GM19238 (cell line): ENCODE measurements around the gene OR4K1.
"Not testable (repeated sequence)": the region's sequence is repeated elsewhere in the genome, so short reads cannot be mapped to it uniquely, and the experiment has no call there.

Experiments
- DNase-seq: peaks from one replicate; pipeline ENCODE4 v3.0.0; 2011; ENCODE audit warnings: low spot score; ENCODE audit not compliant: insufficient read length

The OR4K1 gene

GRCh38 chr14:19930617-19931016, at the start of gene OR4K1:
TSS of gene OR4K1 (plus strand) at chr14:19930917. CDS start at chr14:19935667, 4,750 bp downstream.
- DNase-seq: no peak

GRCh38 chr14:19895282-19895681, 35.4 kb upstream of the OR4K1 start:
- DNase-seq: no peak

GRCh38 chr14:19900999-19901398, 29.7 kb upstream of the OR4K1 start:
- DNase-seq: no peak

- DNase-seq: no peak
These were observed 28.3 kb upstream of the OR4K1 start for GRCh38 chr14:19902409-19902808.

GRCh38 chr14:19906665-19907064, 24.1 kb upstream of the OR4K1 start:
- no peak for DNase-seq

GRCh38 chr14:19911114-19911513, 19.6 kb upstream of the OR4K1 start:
- DNase-seq: no peak

GRCh38 chr14:19917243-19917642, 13.5 kb upstream of the OR4K1 start:
- DNase-seq: no peak

- no peak for DNase-seq
These were observed 12.7 kb upstream of the OR4K1 start for GRCh38 chr14:19917955-19918518.

- no peak for DNase-seq
These were observed 12.0 kb upstream of the OR4K1 start for GRCh38 chr14:19918553-19919264.

GRCh38 chr14:19920021-19920657, 10.6 kb upstream of the OR4K1 start, which contains the start of gene OR4K5:
TSS of gene OR4K5 (plus strand) at chr14:19920607. CDS start at chr14:19920607, 0 bp downstream.
- no peak for DNase-seq

GRCh38 chr14:19941668-19942067, 11.0 kb downstream of the OR4K1 start:
- no peak for DNase-seq

- no peak for DNase-seq
These were observed 16.8 kb downstream of the OR4K1 start for GRCh38 chr14:19947413-19948090.

GRCh38 chr14:19949218-19949617, 18.5 kb downstream of the OR4K1 start:
- no peak for DNase-seq

GRCh38 chr14:19969735-19970134, 39.0 kb downstream of the OR4K1 start:
- DNase-seq: not testable (repeated sequence)

GRCh38 chr14:19974844-19975243, 44.1 kb downstream of the OR4K1 start:
- DNase-seq: no peak

GRCh38 chr14:19975291-19975690, 44.6 kb downstream of the OR4K1 start, which contains the start of gene OR4K15:
TSS of gene OR4K15 (plus strand) at chr14:19975591. CDS start at chr14:19975591, 0 bp downstream.
- no peak for DNase-seq
